ENCODE results near the gene TSPAN18.

Gene TSPAN18

DNA sequence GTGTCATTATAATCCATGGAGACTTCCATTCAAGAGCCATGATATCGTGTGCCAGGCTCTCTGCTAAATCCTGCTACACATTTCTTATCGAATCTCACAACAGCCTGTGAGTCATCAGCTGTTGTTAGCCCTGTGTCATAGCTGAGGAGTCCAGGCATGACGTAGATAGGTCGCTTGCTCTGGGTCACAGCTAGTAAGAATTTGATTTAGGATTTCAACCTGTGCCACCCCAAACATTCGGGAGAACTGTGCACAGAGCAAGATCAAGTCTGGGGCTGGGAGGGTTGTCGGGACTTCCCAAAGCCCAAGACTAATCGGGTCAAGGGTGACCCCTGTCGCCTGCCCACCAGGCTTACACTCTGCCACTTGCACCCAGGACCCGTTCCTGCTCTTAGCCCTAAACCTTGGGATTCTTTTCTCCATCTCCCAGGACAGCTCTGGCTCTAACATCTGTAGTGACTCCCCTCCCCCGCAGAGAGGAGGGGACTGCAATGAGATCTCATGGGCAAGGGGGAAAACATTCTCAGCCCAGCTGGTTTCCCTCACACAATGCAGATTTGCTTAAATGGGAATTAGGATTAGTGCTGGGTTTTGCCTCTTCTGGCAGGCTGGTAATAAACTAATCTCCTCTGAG is 34.3 kb downstream of the TSPAN18 start:
- peak; percentile 72 for DNase-seq (ENCODE audit: low read depth, low spot score)
- no peak overlapping the region for H3K4me3 ChIP-seq (ENCODE audit: low read depth, low read length)
- TF ChIP-seq, protein P1, sequence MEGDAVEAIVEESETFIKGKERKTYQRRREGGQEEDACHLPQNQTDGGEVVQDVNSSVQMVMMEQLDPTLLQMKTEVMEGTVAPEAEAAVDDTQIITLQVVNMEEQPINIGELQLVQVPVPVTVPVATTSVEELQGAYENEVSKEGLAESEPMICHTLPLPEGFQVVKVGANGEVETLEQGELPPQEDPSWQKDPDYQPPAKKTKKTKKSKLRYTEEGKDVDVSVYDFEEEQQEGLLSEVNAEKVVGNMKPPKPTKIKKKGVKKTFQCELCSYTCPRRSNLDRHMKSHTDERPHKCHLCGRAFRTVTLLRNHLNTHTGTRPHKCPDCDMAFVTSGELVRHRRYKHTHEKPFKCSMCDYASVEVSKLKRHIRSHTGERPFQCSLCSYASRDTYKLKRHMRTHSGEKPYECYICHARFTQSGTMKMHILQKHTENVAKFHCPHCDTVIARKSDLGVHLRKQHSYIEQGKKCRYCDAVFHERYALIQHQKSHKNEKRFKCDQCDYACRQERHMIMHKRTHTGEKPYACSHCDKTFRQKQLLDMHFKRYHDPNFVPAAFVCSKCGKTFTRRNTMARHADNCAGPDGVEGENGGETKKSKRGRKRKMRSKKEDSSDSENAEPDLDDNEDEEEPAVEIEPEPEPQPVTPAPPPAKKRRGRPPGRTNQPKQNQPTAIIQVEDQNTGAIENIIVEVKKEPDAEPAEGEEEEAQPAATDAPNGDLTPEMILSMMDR (IDR thresholded peaks at IDR 0.05; ENCODE audit: low read depth, low read length): no peak
- in situ Hi-C loops (cut with HindIII; ENCODE audit: low sequenced_read_pairs): no loop called here

DNA sequence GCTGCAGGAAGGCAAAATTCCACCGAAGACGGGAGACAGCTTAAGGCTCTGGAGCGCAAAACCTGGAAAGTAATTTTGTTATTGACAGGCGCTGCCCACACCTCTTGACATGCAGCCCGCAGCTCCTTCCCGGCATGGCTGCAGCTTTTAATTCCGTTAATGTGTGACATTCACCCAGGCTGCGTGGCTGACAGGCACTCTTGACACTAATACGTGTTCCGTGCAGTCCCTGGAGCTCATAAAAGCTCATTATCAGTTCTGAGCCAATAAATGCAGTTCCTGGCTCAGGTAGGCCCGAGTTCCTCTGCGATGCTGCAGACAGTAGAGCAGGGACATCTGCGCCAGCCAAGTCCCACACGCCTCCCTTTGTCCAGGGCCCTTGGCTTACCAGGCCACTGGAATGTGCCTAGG is 34.8 kb downstream of the TSPAN18 start:
- DNase-seq (ENCODE audit: low read depth, low spot score): no peak
- in situ Hi-C loops (cut with HindIII; ENCODE audit: low sequenced_read_pairs): no loop called here
- H3K4me3 ChIP-seq (ENCODE audit: low read depth, low read length): no peak overlapping the region
- TF ChIP-seq, protein P1 (IDR thresholded peaks at IDR 0.05; ENCODE audit: low read depth, low read length): no peak

DNA sequence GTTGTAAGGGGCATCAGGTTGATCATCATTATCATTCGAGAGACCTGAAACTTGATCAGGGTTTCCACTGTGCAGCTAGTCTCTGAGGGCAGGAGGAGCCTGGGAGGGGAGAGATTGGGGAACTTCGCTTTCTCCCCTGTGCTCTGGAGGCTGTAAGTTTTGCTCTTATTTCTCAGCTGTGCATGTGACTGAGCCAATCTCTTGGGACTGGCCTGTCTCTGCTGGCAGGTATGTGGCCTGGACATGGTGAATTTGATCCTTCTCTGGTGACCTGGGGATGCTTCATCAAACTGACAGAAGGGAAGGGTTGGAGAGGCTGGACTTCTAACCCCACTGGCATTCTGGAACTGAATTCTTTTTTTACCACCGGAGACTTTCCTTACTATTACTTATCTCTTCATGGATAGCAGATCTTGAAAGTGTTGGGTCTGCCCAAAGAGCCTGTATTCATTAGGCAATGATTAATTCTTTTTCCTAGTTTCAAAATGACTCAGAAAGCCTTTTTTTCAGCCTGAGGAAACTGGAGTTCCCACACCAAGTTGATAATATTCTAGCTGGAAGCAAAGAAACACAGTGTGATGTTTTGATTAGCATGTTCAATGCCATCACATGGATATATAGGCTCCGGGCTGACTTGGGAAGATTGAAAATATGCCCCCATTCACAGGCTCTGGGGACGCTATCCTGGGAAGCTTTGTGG is 36.5 kb downstream of the TSPAN18 start:
- H3K4me3 ChIP-seq (ENCODE audit: low read depth, low read length): no peak overlapping the region
- DNase-seq (ENCODE audit: low read depth, low spot score): no peak
- in situ Hi-C loops (cut with HindIII; ENCODE audit: low sequenced_read_pairs): no loop called here
- TF ChIP-seq, protein P1 (IDR thresholded peaks at IDR 0.05; ENCODE audit: low read depth, low read length): no peak

DNA sequence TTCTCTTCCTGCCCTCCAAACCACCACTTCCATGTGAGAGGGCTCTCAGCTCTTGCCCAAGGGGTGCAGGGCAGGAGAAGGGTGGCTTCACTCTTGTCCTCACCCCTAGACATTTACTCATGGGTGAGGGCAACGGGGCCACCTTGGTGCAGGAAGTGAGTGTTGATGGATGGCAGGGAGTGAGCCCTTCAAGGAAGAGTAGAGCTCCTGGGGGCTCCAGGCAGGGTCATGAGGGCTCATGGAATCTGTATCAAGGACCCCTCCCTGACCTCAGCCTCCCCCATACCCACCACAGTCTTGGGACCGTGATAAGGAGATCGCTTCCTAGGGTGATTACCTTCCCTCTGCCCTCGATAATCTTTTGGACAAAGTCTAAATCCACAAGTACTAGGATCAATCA is 37.8 kb downstream of the TSPAN18 start:
- DNase-seq (ENCODE audit: low read depth, low spot score): no peak
- TF ChIP-seq, protein P1 (IDR thresholded peaks at IDR 0.05; ENCODE audit: low read depth, low read length): no peak
- in situ Hi-C loops (cut with HindIII; ENCODE audit: low sequenced_read_pairs): no loop called here
- H3K4me3 ChIP-seq (ENCODE audit: low read depth, low read length): no peak overlapping the region

DNA sequence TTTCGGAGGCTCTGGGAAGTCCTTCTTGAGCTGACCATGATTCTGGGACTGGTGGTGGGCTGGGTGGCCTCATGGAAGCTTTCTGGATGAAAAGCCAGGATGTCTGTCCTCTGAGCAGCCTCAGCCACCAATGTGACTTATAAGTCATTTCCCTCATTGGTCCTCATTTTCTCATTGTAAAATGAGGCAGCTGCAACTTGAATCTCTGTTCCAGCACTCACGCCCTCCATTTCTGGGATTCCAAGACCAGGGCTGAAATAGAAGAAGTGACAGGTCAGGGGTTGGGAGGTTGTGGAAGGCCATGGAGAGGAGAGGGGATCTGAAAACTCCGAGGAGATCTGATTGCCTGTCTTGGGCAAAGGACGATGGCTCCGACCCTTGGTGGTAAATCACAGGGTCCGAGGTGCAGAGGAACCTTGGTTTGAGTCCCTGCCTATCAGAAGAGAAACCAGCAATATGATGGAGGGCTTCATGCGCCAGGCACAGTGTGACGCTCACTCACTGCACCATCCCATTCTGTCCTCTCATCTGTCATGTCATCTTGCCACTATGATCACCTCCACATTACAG is 38.3 kb downstream of the TSPAN18 start:
- H3K4me3 ChIP-seq (ENCODE audit: low read depth, low read length): no peak overlapping the region
- in situ Hi-C loops (cut with HindIII; ENCODE audit: low sequenced_read_pairs): no loop called here
- no peak for DNase-seq (ENCODE audit: low read depth, low spot score)
- TF ChIP-seq, protein P1 (IDR thresholded peaks at IDR 0.05; ENCODE audit: low read depth, low read length): no peak

DNA sequence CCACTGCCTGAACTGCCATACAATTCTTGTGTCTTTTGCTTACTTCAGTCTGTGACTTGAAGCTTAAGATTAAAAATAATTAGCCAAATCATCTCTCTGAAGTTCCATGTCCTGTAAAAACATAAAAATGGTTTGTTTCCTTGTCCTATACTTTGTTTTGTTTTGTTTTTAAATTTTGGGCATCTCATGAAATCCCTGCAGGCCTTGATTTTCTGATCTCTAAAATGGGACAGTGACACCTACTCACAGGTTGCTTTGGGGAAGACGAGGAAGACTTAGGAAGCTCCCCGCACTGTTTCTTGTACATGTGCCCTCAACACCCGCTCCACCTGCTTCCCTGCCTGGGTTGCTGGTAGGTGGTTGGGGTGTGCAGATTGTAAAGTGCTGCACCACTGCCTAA is 38.9 kb downstream of the TSPAN18 start:
- H3K4me3 ChIP-seq (ENCODE audit: low read depth, low read length): no peak overlapping the region
- in situ Hi-C loops (cut with HindIII; ENCODE audit: low sequenced_read_pairs): no loop called here
- no peak for DNase-seq (ENCODE audit: low read depth, low spot score)
- TF ChIP-seq, protein P1 (IDR thresholded peaks at IDR 0.05; ENCODE audit: low read depth, low read length): no peak
